B cell (primary cell): Measurements from ENCODE around the gene SPTAN1. TPM values are rescaled to one million over a fixed set of nuclear protein-coding genes. Genes with fewer than 3 reads are reported as not detected.

ENCODE experiments used
- ATAC-seq: fragments of 200-7000 bp; cut with Tn5 transposase; one replicate; pipeline ENCODE4 v1.10.0; 2021; ENCODE audit warnings: low read depth, mild to moderate bottlenecking, moderate number of reproducible peaks, moderate library complexity
- CTCF ChIA-PET: fragments of 350-600 bp; sonication (Branson Sonifier 250); formaldehyde crosslinking; loops from one replicate; lab custom pipeline; 2021; ENCODE audit warnings: antibody characterized with exemption, inconsistent platforms; lab: Charles Lee
- POLR2A ChIA-PET: fragments of 350-600 bp; sonication (Branson Sonifier 250); formaldehyde crosslinking; loops from one replicate; lab custom pipeline; 2021; ENCODE audit warnings: antibody characterized with exemption; lab: Charles Lee
- DNase-seq: peaks from one replicate; pipeline ENCODE4 v3.0.0; 2013
- H2AFZ ChIP-seq: 2 replicates; pipeline ENCODE4 v1.6.1; 2012; ENCODE audit warnings: mild to moderate bottlenecking, low read depth, low read length; ENCODE audit not compliant: insufficient read depth, poor library complexity, severe bottlenecking
- H3K27ac ChIP-seq, 2 donors: 1 replicate in 1 of 2; 2 replicates in 1 of 2; pipeline ENCODE4 v1.5.1; 2012 to 2013; ENCODE audit warnings: low read length in 2 of 2, mild to moderate bottlenecking in 2 of 2, moderate library complexity in 1 of 2
- H3K27me3 ChIP-seq, 4 experiments: fragments of 200-600 bp in 1 of 4; sonication (generic) in 1 of 4; replicated peaks in 1 of 4; 1 replicate in 2 of 4; 2 replicates in 2 of 4; pipeline versions ENCODE4 v1.6.1 to v1.7.0; 2013 to 2016; ENCODE audit warnings: low read length in 3 of 4, mild to moderate bottlenecking in 2 of 4, mixed read lengths in 1 of 4, moderate library complexity in 1 of 4; ENCODE audit not compliant: insufficient read depth in 4 of 4, control insufficient read depth in 3 of 4; ENCODE audit errors: control extremely low read depth in 1 of 4
- H3K36me3 ChIP-seq, 2 experiments: replicated peaks in 1 of 2; 1 replicate in 1 of 2; 2 replicates in 1 of 2; pipeline versions ENCODE4 v1.6.1 to v1.7.1; 2013; ENCODE audit warnings: low read length in 1 of 2; ENCODE audit not compliant: insufficient read depth in 2 of 2, control insufficient read depth in 1 of 2; ENCODE audit errors: control extremely low read depth in 1 of 2, extremely low read depth in 1 of 2
- H3K4me1 ChIP-seq, 2 donors: fragments of 200-600 bp in 1 of 2; sonication (generic) in 1 of 2; 1 replicate in 1 of 2; 2 replicates in 1 of 2; pipeline versions ENCODE4 v1.5.1 to v1.6.1; 2013 to 2017; ENCODE audit warnings: low read length in 2 of 2; ENCODE audit not compliant: control insufficient read depth in 2 of 2, insufficient read depth in 2 of 2
- H3K4me2 ChIP-seq: replicated peaks from 2 replicates; pipeline ENCODE3; 2012; ENCODE audit warnings: mild to moderate bottlenecking, low read depth, low read length; ENCODE audit not compliant: poor library complexity, severe bottlenecking
- H3K4me3 ChIP-seq, 5 experiments: fragments of 200-600 bp in 1 of 5; sonication (generic) in 1 of 5; 1 replicate in 3 of 5; 2 replicates in 2 of 5; pipeline versions ENCODE4 v1.5.1 to v1.7.0; 2011 to 2016; ENCODE audit warnings: low read length in 4 of 5, mild to moderate bottlenecking in 4 of 5, low read depth in 2 of 5, control low read depth in 1 of 5, moderate library complexity in 1 of 5; ENCODE audit not compliant: insufficient read depth in 1 of 5; ENCODE audit errors: control extremely low read depth in 1 of 5, extremely low read depth in 1 of 5
- H3K79me2 ChIP-seq: fragments of 200-600 bp; sonication (generic); one replicate; pipeline ENCODE4 v1.6.0; 2016; ENCODE audit warnings: low read length; ENCODE audit not compliant: control insufficient read depth, insufficient read depth
- H3K9ac ChIP-seq: fragments of 200-600 bp; sonication (generic); 2 replicates; pipeline ENCODE4 v1.6.1; 2017; ENCODE audit warnings: mild to moderate bottlenecking, low read length, moderate library complexity
- H3K9me3 ChIP-seq, 3 donors: one replicate each; pipeline versions ENCODE4 v1.6.1 to v1.7.1; 2013; ENCODE audit warnings: low read length in 2 of 3; ENCODE audit not compliant: control insufficient read depth in 2 of 3, insufficient read depth in 1 of 3; ENCODE audit errors: control extremely low read depth in 1 of 3
- H4K20me1 ChIP-seq: 2 replicates; pipeline ENCODE4 v1.6.0; 2012; ENCODE audit warnings: mild to moderate bottlenecking, low read length; ENCODE audit not compliant: insufficient read depth, control insufficient read depth, poor library complexity, severe bottlenecking
- H3K27ac Mint-ChIP-seq: one replicate; pipeline ENCODE4 v1.8.0; 2021; ENCODE audit warnings: mixed read lengths
- H3K27me3 Mint-ChIP-seq: one replicate; pipeline ENCODE4 v1.8.0; 2021; ENCODE audit warnings: mixed read lengths
- H3K4me1 Mint-ChIP-seq: one replicate; pipeline ENCODE4 v1.8.0; 2021; ENCODE audit warnings: mixed read lengths
- H3K4me3 Mint-ChIP-seq: one replicate; pipeline ENCODE4 v1.8.0; 2021; ENCODE audit warnings: mixed read lengths
- H3K9me3 Mint-ChIP-seq: one replicate; pipeline ENCODE4 v1.8.0; 2022; ENCODE audit warnings: mixed read lengths; ENCODE audit not compliant: insufficient read depth
- EZH2 ChIP-seq: IDR thresholded peaks from 2 replicates; pipeline ENCODE4 v1.6.1; 2012; ENCODE audit warnings: borderline replicate concordance, low read depth, mild to moderate bottlenecking, moderate library complexity, low read length; ENCODE audit not compliant: insufficient read depth, poor library complexity, severe bottlenecking
- WGBS: methylation state at CpG from one replicate; pipeline ENCODE4 v1.1.5; 2013; ENCODE audit warnings: missing lambda C conversion rate; ENCODE audit not compliant: insufficient coverage; 5-methylcytosine and 5-hydroxymethylcytosine counted together
- intact Hi-C: fragments of 100-400 bp; cut with micrococcal nuclease; formaldehyde crosslinking; loops from one replicate; pipeline ENCODE4 v1.10.0; 2022
- polyA plus RNA-seq: library from polyadenylated mRNA; depleted of rRNA; stranded (reverse); fragments of >200 nt; gene quantifications from 2 replicates; pipeline ENCODE4 v1.2.3, GENCODE V29; 2012
- total RNA-seq, 2 donors: library from RNA; stranded (reverse); fragments of 120-200 nt in 1 of 2; gene quantifications; 1 replicate in 1 of 2; 2 replicates in 1 of 2; pipeline versions ENCODE4 v1.2.3 to v1.2.4, GENCODE V29; 2013 to 2022
- TF ChIP-seq, protein P1 (sequence below): fragments of 200-600 bp; IDR thresholded peaks from one replicate; pipeline ENCODE4 v1.8.0; 2022; ENCODE audit warnings: antibody characterized with exemption, mild to moderate bottlenecking

The SPTAN1 gene
- total and polyA plus RNA-seq, 2 donors (not counting 1 experiment from before 2014, with no cell fraction given): 129 to 351 TPM

- H3K4me1 ChIP-seq: peaks cover 34 to 35% of the 10 kb centered on the region in 2 donors
- peak overlapping the region; percentile 7 for H3K4me2 ChIP-seq
- H3K4me3 ChIP-seq: no peak overlapping the region
- H3K9ac ChIP-seq: no peak overlapping the region
- H3K9me3 ChIP-seq: no peaks in the 10 kb centered on the region
- H2AFZ ChIP-seq: no peak overlapping the region
- Mint-ChIP-seq H3K4me3 (peak overlapping the region; percentile 58), H3K9me3 (no peaks in the 10 kb centered on the region), H3K27me3 (no peaks in the 10 kb centered on the region), H3K4me1 (peaks cover 28% of the 10 kb centered on the region), H3K27ac (peak overlapping the region; percentile 85)
- ChIA-PET POLR2A (interaction anchor here (0.6 kb wide), 1 partner anchor 49 kb away, joined by 3 read pairs; no protein-coding TSS in a partner anchor), CTCF (interaction anchor here (1.0 kb wide), 1 partner anchor 9 kb away, joined by 4 read pairs; no protein-coding TSS in a partner anchor)
- H3K27me3 ChIP-seq: no peaks in the 10 kb centered on the region
- WGBS: 22% methylated on average over 8 of the region's 12 CpGs
- intact Hi-C loops: loop anchor here (10.0 kb wide), 1 partner anchor 364 kb away; the partner anchor contains the start of gene CIZ1
- no peaks in the 10 kb centered on the region for H3K36me3 ChIP-seq
- DNase-seq (peak; percentile 70), ATAC-seq (peak; percentile 89)
- TF ChIP-seq EZH2: no peak
- TF ChIP-seq, protein P1, sequence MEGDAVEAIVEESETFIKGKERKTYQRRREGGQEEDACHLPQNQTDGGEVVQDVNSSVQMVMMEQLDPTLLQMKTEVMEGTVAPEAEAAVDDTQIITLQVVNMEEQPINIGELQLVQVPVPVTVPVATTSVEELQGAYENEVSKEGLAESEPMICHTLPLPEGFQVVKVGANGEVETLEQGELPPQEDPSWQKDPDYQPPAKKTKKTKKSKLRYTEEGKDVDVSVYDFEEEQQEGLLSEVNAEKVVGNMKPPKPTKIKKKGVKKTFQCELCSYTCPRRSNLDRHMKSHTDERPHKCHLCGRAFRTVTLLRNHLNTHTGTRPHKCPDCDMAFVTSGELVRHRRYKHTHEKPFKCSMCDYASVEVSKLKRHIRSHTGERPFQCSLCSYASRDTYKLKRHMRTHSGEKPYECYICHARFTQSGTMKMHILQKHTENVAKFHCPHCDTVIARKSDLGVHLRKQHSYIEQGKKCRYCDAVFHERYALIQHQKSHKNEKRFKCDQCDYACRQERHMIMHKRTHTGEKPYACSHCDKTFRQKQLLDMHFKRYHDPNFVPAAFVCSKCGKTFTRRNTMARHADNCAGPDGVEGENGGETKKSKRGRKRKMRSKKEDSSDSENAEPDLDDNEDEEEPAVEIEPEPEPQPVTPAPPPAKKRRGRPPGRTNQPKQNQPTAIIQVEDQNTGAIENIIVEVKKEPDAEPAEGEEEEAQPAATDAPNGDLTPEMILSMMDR: no peak
- peaks cover 69% of the 10 kb centered on the region for H4K20me1 ChIP-seq
- no peak overlapping the region for H3K27ac ChIP-seq
- peaks cover 95% of the 10 kb centered on the region for H3K79me2 ChIP-seq
Observed at GRCh38 chr9:128558431-128559310, 6.3 kb downstream of the SPTAN1 start.

GRCh38 chr9:128565578-128565977, 13.2 kb downstream of the SPTAN1 start:
- DNase-seq: no peak
- no peaks in the 10 kb centered on the region for H3K9me3 ChIP-seq
- ATAC-seq: no peak
- no peak overlapping the region for H2AFZ ChIP-seq
- no peak overlapping the region for H3K27ac Mint-ChIP-seq
- WGBS: 77% methylated on average over 3 of the region's 4 CpGs
- CTCF ChIA-PET: no interaction called here
- H3K9me3 Mint-ChIP-seq: no peaks in the 10 kb centered on the region
- H3K79me2 ChIP-seq: peaks cover 58% of the 10 kb centered on the region
- H3K4me3 Mint-ChIP-seq: no peak overlapping the region
- H3K4me2 ChIP-seq: no peak overlapping the region
- no peak for TF ChIP-seq EZH2
- TF ChIP-seq, protein P1: no peak
- intact Hi-C loops: no loop called here
- no peaks in the 10 kb centered on the region for H3K27me3 Mint-ChIP-seq
- H3K36me3 ChIP-seq: peaks cover 3 to 25% of the 10 kb centered on the region in 2 experiments
- POLR2A ChIA-PET: no interaction called here
- H3K27ac ChIP-seq: no peak overlapping the region
- H3K9ac ChIP-seq: no peak overlapping the region
- H3K4me1 Mint-ChIP-seq: peaks cover 5% of the 10 kb centered on the region
- no peaks in the 10 kb centered on the region for H3K4me1 ChIP-seq
- peaks cover 46% of the 10 kb centered on the region for H4K20me1 ChIP-seq
- no peak overlapping the region for H3K4me3 ChIP-seq
- no peaks in the 10 kb centered on the region for H3K27me3 ChIP-seq
